K562 (cell line): ENCODE results near the gene PRSS27. TPM values are rescaled to one million over a fixed set of nuclear protein-coding genes. Genes with fewer than 3 reads are reported as not detected.

Experiments
- ATAC-seq: fragments of 200-7000 bp; cut with Tn5 transposase; 3 replicates; pipeline ENCODE4 v1.9.1; 2020; ENCODE audit warnings: moderate library complexity
- BruUV-seq: library from RNA; stranded (reverse); fragments of 400-500 nt; replicated peaks from 2 replicates; lab custom pipeline; 2021; lab: Mats Ljungman, UMichigan
- CTCF ChIA-PET: fragments of 300-600 bp; formaldehyde crosslinking; extraction: SDS; loops from one replicate; lab custom pipeline; 2021; ENCODE audit warnings: low intra/inter-chr PET ratio; lab: Yijun Ruan, JAX
- POLR2A ChIA-PET: fragments of 300-600, 350-650 bp; sonication (Branson Sonifier 250); formaldehyde crosslinking; extraction: SDS; loops from one replicate; lab custom pipeline; 2021; ENCODE audit warnings: antibody characterized with exemption, inconsistent platforms; lab: Yijun Ruan, JAX
- DNase-seq, 4 experiments: peaks; one replicate each; pipeline versions ENCODE4 v3.0.0 to v3.0.0-alpha.2; 2011 to 2018; ENCODE audit warnings: low spot score in 3 of 4, mixed read lengths in 3 of 4; ENCODE audit errors: extremely low read depth in 1 of 4
- FAIRE-seq: peaks from 2 replicates; lab custom pipeline; 2011; peaks lifted over from hg19 to GRCh38; lab: Jason Lieb, UNC
- H2AFZ ChIP-seq: 2 replicates; pipeline ENCODE4 v1.6.0; 2011; ENCODE audit warnings: low read depth, low read length, control low read depth, inconsistent platforms
- H3K27ac ChIP-seq: fragments of 200-600 bp; 3 replicates; pipeline ENCODE4 v1.8.0; 2011; ENCODE audit warnings: low read depth, mild to moderate bottlenecking, control low read depth, inconsistent platforms, low read length, moderate library complexity, mixed read lengths; ENCODE audit errors: extremely low read depth
- H3K27me3 ChIP-seq, 2 experiments: fragments of 300-600 bp in 1 of 2; 2 replicates in 1 of 2; 3 replicates in 1 of 2; pipeline versions ENCODE4 v1.6.0 to v1.8.0; 2011; ENCODE audit warnings: inconsistent platforms in 2 of 2, low read length in 2 of 2, mild to moderate bottlenecking in 1 of 2, mixed read lengths in 1 of 2, moderate library complexity in 1 of 2; ENCODE audit not compliant: control insufficient read depth in 2 of 2, insufficient read depth in 2 of 2
- H3K36me3 ChIP-seq: fragments of 300-600 bp; 3 replicates; pipeline ENCODE4 v1.8.0; 2011; ENCODE audit warnings: mild to moderate bottlenecking, low read length, inconsistent platforms; ENCODE audit not compliant: control insufficient read depth, insufficient read depth
- H3K4me1 ChIP-seq, 2 experiments: fragments of 200-600 bp in 1 of 2; replicated peaks in 1 of 2; 2 replicates in 1 of 2; 3 replicates in 1 of 2; pipeline versions ENCODE4 v1.5.1 to v1.8.0; 2011; ENCODE audit warnings: inconsistent platforms in 2 of 2, low read length in 2 of 2, mild to moderate bottlenecking in 1 of 2, mixed read lengths in 1 of 2, moderate library complexity in 1 of 2; ENCODE audit not compliant: control insufficient read depth in 2 of 2, insufficient read depth in 2 of 2
- H3K4me2 ChIP-seq: 2 replicates; pipeline ENCODE4 v1.6.1; 2011; ENCODE audit warnings: low read length, control low read depth, inconsistent platforms, mixed read lengths; ENCODE audit not compliant: insufficient read depth
- H3K4me3 ChIP-seq: fragments of 200-600 bp; sonication (generic), shearing (Covaris generic); 2 replicates; pipeline ENCODE4 v1.5.1; 2016; ENCODE audit warnings: control low read depth, inconsistent platforms
- H3K79me2 ChIP-seq: fragments of 200-600 bp; 3 replicates; pipeline ENCODE4 v1.8.0; 2011; ENCODE audit warnings: low read length, inconsistent platforms; ENCODE audit not compliant: control insufficient read depth, insufficient read depth
- H3K9ac ChIP-seq, 2 experiments: 2 replicates each; pipeline versions ENCODE4 v1.6.0 to v1.6.1; 2011; ENCODE audit warnings: low read depth in 2 of 2, low read length in 2 of 2, control low read depth in 1 of 2, inconsistent platforms in 1 of 2, mild to moderate bottlenecking in 1 of 2, mixed read lengths in 1 of 2; ENCODE audit not compliant: insufficient read depth in 1 of 2
- H3K9me1 ChIP-seq: one replicate; pipeline ENCODE4 v1.6.0; 2011; ENCODE audit warnings: inconsistent platforms, mild to moderate bottlenecking, low read length, moderate library complexity; ENCODE audit not compliant: control insufficient read depth, insufficient read depth
- H3K9me3 ChIP-seq: replicated peaks from 2 replicates; pipeline ENCODE4 v1.5.1; 2011; ENCODE audit warnings: low read depth, low read length, inconsistent platforms; ENCODE audit not compliant: control insufficient read depth, insufficient read depth
- H4K20me1 ChIP-seq: replicated peaks from 2 replicates; pipeline ENCODE4 v1.6.1; 2011; ENCODE audit warnings: low read length, inconsistent platforms, mixed read lengths; ENCODE audit not compliant: control insufficient read depth, insufficient read depth
- IRF9 ChIP-seq: fragments of 450-650 bp; IDR thresholded peaks from 2 replicates; pipeline ENCODE4 v1.6.1; 2016; ENCODE audit warnings: missing biosample characterization, missing genetic modification characterization
- NR0B1 ChIP-seq: fragments of 450-650 bp; IDR thresholded peaks from one replicate; pipeline ENCODE4 v1.6.1; 2018; ENCODE audit warnings: mild to moderate bottlenecking, moderate library complexity; ENCODE audit not compliant: partially characterized antibody
- SRSF7 ChIP-seq: fragments of 200-400 bp; formaldehyde crosslinking; optimal IDR thresholded peaks from 2 replicates; pipeline ENCODE3; 2017; ENCODE audit warnings: mild to moderate bottlenecking, low read depth, low read length
- ZMIZ1 ChIP-seq, 2 experiments: fragments of 150-350 bp in 1 of 2; IDR thresholded peaks; 2 replicates each; pipeline ENCODE4 v1.6.1; 2012 to 2016; ENCODE audit warnings: low read depth in 2 of 2, low read length in 2 of 2, mild to moderate bottlenecking in 1 of 2, moderate library complexity in 1 of 2
- ZNF707 ChIP-seq: fragments of 250-450 bp; sonication (Bioruptor Pico); conservative IDR thresholded peaks from 2 replicates; pipeline ENCODE4 v1.8.0; 2022; ENCODE audit warnings: inconsistent platforms, mild to moderate bottlenecking, moderate library complexity
- WGBS: fragments of 100-300 bp; shearing (Covaris generic); methylation state at CpG from one replicate; pipeline ENCODE4 v1.1.6; 2016; ENCODE audit warnings: low coverage, mixed read lengths; ENCODE audit not compliant: insufficient coverage; ENCODE audit errors: missing lambda C conversion rate; 5-methylcytosine and 5-hydroxymethylcytosine counted together
- in situ Hi-C: fragments of 300-500 bp; cut with MboI; formaldehyde crosslinking; loops from 4 replicates; pipeline ENCODE4 v1.15.0; 2018; ENCODE audit warnings: inconsistent platforms, mixed read lengths
- intact Hi-C: fragments of 100-400 bp; cut with micrococcal nuclease; formaldehyde crosslinking; loops from 2 replicates; pipeline ENCODE4 v1.14.2; 2022
- polyA plus RNA-seq, 8 experiments: library from polyadenylated mRNA; depleted of rRNA in 4 of 8; stranded (reverse) in 5 of 8; unstranded in 3 of 8; fragments of >200 nt; fragmentation: Nextera tagmentation in 2 of 8; fragmentation: Illumina TruSeq in 1 of 8; extraction: Ambion mirVana in 2 of 8; extraction: Trizol in 1 of 8; gene quantifications; 2 replicates each; pipeline versions ENCODE4 v1.2.1 to v1.2.3, GENCODE V29; 2011 to 2014; ENCODE audit warnings: inconsistent platforms in 1 of 8, missing spikeins in 1 of 8
- total RNA-seq, 7 experiments: library from RNA; depleted of rRNA in 6 of 7; stranded (reverse); fragments of >200 nt in 6 of 7; fragmentation: Illumina TruSeq in 2 of 7; extraction: Trizol in 2 of 7; gene quantifications; 2 replicates each; pipeline versions ENCODE4 v1.2.1 to v1.2.3, GENCODE V29; 2011 to 2021; ENCODE audit warnings: low replicate concordance in 1 of 7

The PRSS27 gene
- total and polyA plus RNA-seq, 9 of the 15 experiments (the other 6 are each of a cell fraction or from before 2014, with no cell fraction given), result 0.09 to 0.20 (median 0.17) TPM; not detected in 5

GRCh38 chr16:2744711-2745110 lies 24.7 kb upstream of the PRSS27 start (continued):
- TF ChIP-seq ZMIZ1 (IDR thresholded peaks at IDR 0.05; ENCODE audit: low read depth in 2 of 2, low read length in 2 of 2), result no peak
- no peak for TF ChIP-seq ZNF707 (CRISPR knock-in tag)

- no peak overlapping the region for H3K4me2 ChIP-seq
- no peaks in the 10 kb centered on the region for H4K20me1 ChIP-seq
- 54% methylated on average over 19 of the region's 19 CpGs for WGBS
- H3K27ac ChIP-seq, result no peak overlapping the region
- intact Hi-C loops (no loop called here), in situ Hi-C loops (no loop called here)
- no peak overlapping the region for H2AFZ ChIP-seq
- H3K9me3 ChIP-seq, result no peaks in the 10 kb centered on the region
- peaks cover 5 to 41% of the 10 kb centered on the region in 2 experiments; a peak in 4 of 5 replicates for H3K4me1 ChIP-seq
- no peaks in the 10 kb centered on the region for H3K79me2 ChIP-seq
- peak overlapping the region in 1 of 2 experiments; percentile 76; a peak in 2 of 4 replicates for H3K9ac ChIP-seq
- no peak for TF ChIP-seq IRF9 (tag)
- TF ChIP-seq NR0B1, result no peak
- no peak for TF ChIP-seq SRSF7
- ATAC-seq, result no peak
- no peak for FAIRE-seq
- no peak for DNase-seq
- CTCF ChIA-PET, result no interaction called here
- H3K4me3 ChIP-seq, result no peak overlapping the region
- no peaks in the 10 kb centered on the region for H3K9me1 ChIP-seq
- H3K27me3 ChIP-seq, result no peaks in the 10 kb centered on the region
- no peaks in the 10 kb centered on the region for H3K36me3 ChIP-seq
- POLR2A ChIA-PET, result no interaction called here
- no TSS peak for BruUV-seq
These were observed 23.2 kb upstream of the PRSS27 start for GRCh38 chr16:2743007-2743810.
